ENCODE measurements around the gene LMBR1.

GRCh38 chr7:156897673-156898072, 4.7 kb upstream of the LMBR1 start:
- TF ChIP-seq YY1 (IDR thresholded peaks at IDR 0.05) (no peak), GABPA (IDR thresholded peaks at IDR 0.05 in 1 of 2, conservative IDR thresholded peaks at IDR 0.05 in 1 of 2) (no peak), CTCF (IDR thresholded peaks at IDR 0.05; ENCODE audit: low read depth, low read length, missing input control) (no peak), JUND (IDR thresholded peaks at IDR 0.05) (no peak), ATF3 (IDR thresholded peaks at IDR 0.05) (no peak), EGR1 (IDR thresholded peaks at IDR 0.05; ENCODE audit: low read depth in 2 of 2) (no peak), TAF1 (conservative IDR thresholded peaks at IDR 0.05) (no peak), MAX (IDR thresholded peaks at IDR 0.05) (no peak), REST (IDR thresholded peaks at IDR 0.05) (no peak), NR2F2 (IDR thresholded peaks at IDR 0.05) (no peak), HNF4G (IDR thresholded peaks at IDR 0.05) (no peak)
